ENCODE data around the gene WDR53. TPM values are rescaled to one million over a fixed set of nuclear protein-coding genes. Genes with fewer than 3 reads are reported as not detected.

Gene WDR53
- total RNA-seq, 5 donors from 2014 or later (not counting 1 experiment from before 2014, with no cell fraction given): 19.2 to 29.8 (median 25.5) TPM

GRCh38 chr3:196519718-196520082 is 48.7 kb downstream of the WDR53 start:
- H3K9me3 ChIP-seq: peaks cover 4% of the 10 kb centered on the region
- no peaks in the 10 kb centered on the region for H3K36me3 ChIP-seq (ENCODE audit: control insufficient read depth in 2 of 2, extremely low read depth in 1 of 2, insufficient read depth in 1 of 2, low read length in 1 of 2)
- H3K27ac Mint-ChIP-seq: no peak overlapping the region
- no CpG with 5 or more reads among the region's 5 CpGs for WGBS (ENCODE audit: insufficient coverage)
- ATAC-seq (replicated peaks in 1 of 4) (no peak), DNase-seq (peak in 2 of 35 experiments; percentile 8 to 36)
- no peak overlapping the region for H3K4me3 ChIP-seq (ENCODE audit: control insufficient read depth in 1 of 2, extremely low read depth in 1 of 2, low read length in 1 of 2)
- H3K27me3 ChIP-seq (replicated peaks in 1 of 2; ENCODE audit: control insufficient read depth in 2 of 2, extremely low read depth in 1 of 2, insufficient read depth in 2 of 2, low read length in 1 of 2): peaks cover 0 to 8% of the 10 kb centered on the region in 2 experiments
- no peak overlapping the region for H3K27ac ChIP-seq (ENCODE audit: low read length)
- H3K36me3 Mint-ChIP-seq: peaks cover 20% of the 10 kb centered on the region
- no peaks in the 10 kb centered on the region for H3K4me1 Mint-ChIP-seq
- POLR2A ChIA-PET: interaction anchor here in 1 of 2 donors (0.6 kb wide), 1 partner anchor 1075 kb away, joined by 4 read pairs; no protein-coding TSS in a partner anchor
- no peaks in the 10 kb centered on the region for H3K4me1 ChIP-seq (ENCODE audit: control insufficient read depth in 1 of 2, extremely low read depth in 1 of 2, insufficient read depth in 2 of 2, low read length in 2 of 2)
- peaks cover 12 to 43% (median 28%) of the 10 kb centered on the region in 3 donors for H3K9me3 Mint-ChIP-seq
- peaks cover 0 to 4% of the 10 kb centered on the region in 2 donors for H3K27me3 Mint-ChIP-seq
- CTCF ChIA-PET: interaction anchor here (0.9 to 1.0 kb wide), 5 partner anchors 9 to 271 kb away, joined by 3 to 5 read pairs (median 4); no protein-coding TSS in a partner anchor
- H3K4me3 Mint-ChIP-seq: no peak overlapping the region

- 80% methylated on average over 1 of the region's 12 CpGs for WGBS (ENCODE audit: insufficient coverage)
- Histone ChIP-seq H3K9me3 (peaks cover 4% of the 10 kb centered on the region), H3K27me3 (replicated peaks in 1 of 2; ENCODE audit: control insufficient read depth in 2 of 2, extremely low read depth in 1 of 2, insufficient read depth in 2 of 2, low read length in 1 of 2) (peaks cover 0 to 8% of the 10 kb centered on the region in 2 experiments), H3K4me1 (ENCODE audit: control insufficient read depth in 1 of 2, extremely low read depth in 1 of 2, insufficient read depth in 2 of 2, low read length in 2 of 2) (no peaks in the 10 kb centered on the region), H3K27ac (ENCODE audit: low read length) (no peak overlapping the region), H3K4me3 (ENCODE audit: control insufficient read depth in 1 of 2, extremely low read depth in 1 of 2, low read length in 1 of 2) (no peak overlapping the region), H3K36me3 (ENCODE audit: control insufficient read depth in 2 of 2, extremely low read depth in 1 of 2, insufficient read depth in 1 of 2, low read length in 1 of 2) (no peaks in the 10 kb centered on the region)
- Mint-ChIP-seq H3K9me3 (peaks cover 12 to 43% (median 28%) of the 10 kb centered on the region in 3 donors), H3K27ac (no peak overlapping the region), H3K4me1 (no peaks in the 10 kb centered on the region), H3K4me3 (no peak overlapping the region), H3K36me3 (peaks cover 20% of the 10 kb centered on the region), H3K27me3 (peaks cover 0 to 4% of the 10 kb centered on the region in 2 donors)
- DNase-seq (peak in 26 of 35 experiments; percentile 14 to 78 (median 40)), ATAC-seq (replicated peaks in 1 of 4) (peak in 2 of 4 experiments; percentile 57 to 58)
- ChIA-PET CTCF (interaction anchor here (0.9 to 1.1 kb wide), 5 partner anchors 9 to 270 kb away, joined by 3 to 4 read pairs (median 3); no protein-coding TSS in a partner anchor), POLR2A (no interaction called here)
These were observed 49.2 kb downstream of the WDR53 start for GRCh38 chr3:196518966-196519717.

- no peak overlapping the region for H3K27ac Mint-ChIP-seq
- H3K27me3 ChIP-seq (replicated peaks in 1 of 2; ENCODE audit: control insufficient read depth in 2 of 2, extremely low read depth in 1 of 2, insufficient read depth in 2 of 2, low read length in 1 of 2): peaks cover 0 to 8% of the 10 kb centered on the region in 2 experiments
- H3K9me3 Mint-ChIP-seq: peaks cover 12 to 43% (median 28%) of the 10 kb centered on the region in 3 donors
- ATAC-seq (replicated peaks in 1 of 4) (no peak), DNase-seq (no peak)
- WGBS (ENCODE audit: insufficient coverage): 83% methylated on average over 1 of the region's 2 CpGs
- ChIA-PET POLR2A (interaction anchor here in 1 of 2 donors (0.6 kb wide), 1 partner anchor 11 kb away, joined by 3 read pairs; no protein-coding TSS in a partner anchor), CTCF (interaction anchor here (0.5 kb wide), 2 partner anchors 35 to 101 kb away, joined by 3 to 5 read pairs; no protein-coding TSS in a partner anchor)
- H3K36me3 ChIP-seq (ENCODE audit: control insufficient read depth in 2 of 2, extremely low read depth in 1 of 2, insufficient read depth in 1 of 2, low read length in 1 of 2): no peaks in the 10 kb centered on the region
- no peak overlapping the region for H3K27ac ChIP-seq (ENCODE audit: low read length)
- peaks cover 0 to 4% of the 10 kb centered on the region in 2 donors for H3K27me3 Mint-ChIP-seq
- H3K9me3 ChIP-seq: peaks cover 4% of the 10 kb centered on the region
- no peaks in the 10 kb centered on the region for H3K4me1 Mint-ChIP-seq
- no peaks in the 10 kb centered on the region for H3K4me1 ChIP-seq (ENCODE audit: control insufficient read depth in 1 of 2, extremely low read depth in 1 of 2, insufficient read depth in 2 of 2, low read length in 2 of 2)
- H3K4me3 ChIP-seq (ENCODE audit: control insufficient read depth in 1 of 2, extremely low read depth in 1 of 2, low read length in 1 of 2): no peak overlapping the region
- H3K36me3 Mint-ChIP-seq: peaks cover 20% of the 10 kb centered on the region
- H3K4me3 Mint-ChIP-seq: no peak overlapping the region
These were observed 50.4 kb downstream of the WDR53 start for GRCh38 chr3:196517919-196518318.

- CTCF ChIA-PET: interaction anchor here (0.5 to 0.7 kb wide), 3 partner anchors 50 to 352 kb away, joined by 3 to 5 read pairs (median 4); no protein-coding TSS in a partner anchor
- POLR2A ChIA-PET: no interaction called here
These were observed 51.1 kb downstream of the WDR53 start for GRCh38 chr3:196517162-196517800.

GRCh38 chr3:196514913-196515621 is 53.3 kb downstream of the WDR53 start, which contains the start of gene SMCO1:
TSS of gene SMCO1 (minus strand) at chr3:196515346. CDS start at chr3:196515209, 137 bp downstream.
- ChIA-PET POLR2A (no interaction called here), CTCF (interaction anchor here in 1 of 2 donors (0.6 kb wide), 1 partner anchor 10 kb away, joined by 3 read pairs; no protein-coding TSS in a partner anchor)
- Histone ChIP-seq H3K9me3 (peaks cover 4% of the 10 kb centered on the region), H3K27ac (ENCODE audit: low read length) (no peak within 1 kb of the TSS), H3K36me3 (ENCODE audit: control insufficient read depth in 2 of 2, extremely low read depth in 1 of 2, insufficient read depth in 1 of 2, low read length in 1 of 2) (no peaks in the 10 kb centered on the region), H3K27me3 (replicated peaks in 1 of 2; ENCODE audit: control insufficient read depth in 2 of 2, extremely low read depth in 1 of 2, insufficient read depth in 2 of 2, low read length in 1 of 2) (peaks cover 0 to 9% of the 10 kb centered on the region in 2 experiments), H3K4me1 (ENCODE audit: control insufficient read depth in 1 of 2, extremely low read depth in 1 of 2, insufficient read depth in 2 of 2, low read length in 2 of 2) (no peaks in the 10 kb centered on the region), H3K4me3 (ENCODE audit: control insufficient read depth in 1 of 2, extremely low read depth in 1 of 2, low read length in 1 of 2) (no peak within 1 kb of the TSS)
- peaks cover 0 to 4% (median 0%) of the 10 kb centered on the region in 3 donors for H3K4me1 Mint-ChIP-seq
- no peak within 1 kb of the TSS for H3K27ac Mint-ChIP-seq
- H3K27me3 Mint-ChIP-seq: peaks cover 0 to 8% of the 10 kb centered on the region in 2 donors
- peaks cover 10% of the 10 kb centered on the region for H3K36me3 Mint-ChIP-seq
- 95% methylated on average over 7 of the region's 10 CpGs for WGBS (ENCODE audit: insufficient coverage)
- no peak within 1 kb of the TSS for H3K4me3 Mint-ChIP-seq
- DNase-seq: no peak
- H3K9me3 Mint-ChIP-seq: peaks cover 3 to 21% (median 13%) of the 10 kb centered on the region in 3 donors
- no peak for ATAC-seq (replicated peaks in 1 of 4)

More at GRCh38 chr3:196517162-196517800, 51.1 kb downstream of the WDR53 start:
- Histone ChIP-seq H3K27ac (ENCODE audit: low read length) (no peak overlapping the region), H3K9me3 (peaks cover 4% of the 10 kb centered on the region), H3K4me1 (ENCODE audit: control insufficient read depth in 1 of 2, extremely low read depth in 1 of 2, insufficient read depth in 2 of 2, low read length in 2 of 2) (no peaks in the 10 kb centered on the region), H3K4me3 (ENCODE audit: control insufficient read depth in 1 of 2, extremely low read depth in 1 of 2, low read length in 1 of 2) (no peak overlapping the region), H3K27me3 (replicated peaks in 1 of 2; ENCODE audit: control insufficient read depth in 2 of 2, extremely low read depth in 1 of 2, insufficient read depth in 2 of 2, low read length in 1 of 2) (peaks cover 0 to 6% of the 10 kb centered on the region in 2 experiments), H3K36me3 (ENCODE audit: control insufficient read depth in 2 of 2, extremely low read depth in 1 of 2, insufficient read depth in 1 of 2, low read length in 1 of 2) (no peaks in the 10 kb centered on the region)
- Mint-ChIP-seq H3K36me3 (peaks cover 20% of the 10 kb centered on the region), H3K9me3 (peaks cover 12 to 39% (median 28%) of the 10 kb centered on the region in 3 donors), H3K27ac (no peak overlapping the region), H3K4me1 (no peaks in the 10 kb centered on the region), H3K27me3 (peaks cover 0 to 4% of the 10 kb centered on the region in 2 donors), H3K4me3 (no peak overlapping the region)
- DNase-seq: no peak
- ATAC-seq (replicated peaks in 1 of 4): no peak
- no CpG with 5 or more reads among the region's 2 CpGs for WGBS (ENCODE audit: insufficient coverage)
